ENCODE data around the gene CELSR3.

DNA sequence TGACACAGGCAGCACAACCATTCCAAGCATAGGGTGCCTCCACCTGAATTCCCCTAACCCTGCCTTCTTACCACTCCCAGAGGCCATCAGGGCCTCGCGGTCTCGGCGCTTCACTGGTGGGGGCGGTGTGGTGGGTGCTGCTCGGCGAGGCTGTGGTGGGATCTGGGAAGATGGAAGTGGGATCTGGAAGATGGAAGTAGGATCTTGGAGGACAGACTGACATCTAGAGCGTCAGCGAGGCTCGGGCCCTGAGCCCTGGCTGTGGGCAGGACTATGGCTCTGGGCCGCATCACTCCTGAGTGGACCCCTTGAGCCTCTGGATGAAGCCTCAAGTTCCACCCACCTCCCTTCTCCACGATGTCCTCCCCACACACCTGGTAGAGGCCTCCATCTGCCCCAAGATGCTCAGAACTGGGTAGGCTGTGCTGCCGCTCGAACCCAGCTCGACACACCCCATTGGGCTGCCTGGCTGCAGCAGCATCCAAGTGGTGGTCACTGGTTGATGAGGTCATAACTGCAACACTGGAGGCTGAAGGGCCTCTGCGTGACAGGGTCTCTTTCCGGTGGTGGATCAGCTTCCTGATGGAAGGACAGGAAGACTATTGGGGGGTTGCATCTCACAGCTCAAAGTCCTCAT is 19.4 kb upstream of the CELSR3 start:
- TF ChIP-seq, protein P1, sequence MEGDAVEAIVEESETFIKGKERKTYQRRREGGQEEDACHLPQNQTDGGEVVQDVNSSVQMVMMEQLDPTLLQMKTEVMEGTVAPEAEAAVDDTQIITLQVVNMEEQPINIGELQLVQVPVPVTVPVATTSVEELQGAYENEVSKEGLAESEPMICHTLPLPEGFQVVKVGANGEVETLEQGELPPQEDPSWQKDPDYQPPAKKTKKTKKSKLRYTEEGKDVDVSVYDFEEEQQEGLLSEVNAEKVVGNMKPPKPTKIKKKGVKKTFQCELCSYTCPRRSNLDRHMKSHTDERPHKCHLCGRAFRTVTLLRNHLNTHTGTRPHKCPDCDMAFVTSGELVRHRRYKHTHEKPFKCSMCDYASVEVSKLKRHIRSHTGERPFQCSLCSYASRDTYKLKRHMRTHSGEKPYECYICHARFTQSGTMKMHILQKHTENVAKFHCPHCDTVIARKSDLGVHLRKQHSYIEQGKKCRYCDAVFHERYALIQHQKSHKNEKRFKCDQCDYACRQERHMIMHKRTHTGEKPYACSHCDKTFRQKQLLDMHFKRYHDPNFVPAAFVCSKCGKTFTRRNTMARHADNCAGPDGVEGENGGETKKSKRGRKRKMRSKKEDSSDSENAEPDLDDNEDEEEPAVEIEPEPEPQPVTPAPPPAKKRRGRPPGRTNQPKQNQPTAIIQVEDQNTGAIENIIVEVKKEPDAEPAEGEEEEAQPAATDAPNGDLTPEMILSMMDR (IDR thresholded peaks at IDR 0.05; ENCODE audit: insufficient read depth, low read length), result no peak
- TF ChIP-seq GABPA (IDR thresholded peaks at IDR 0.05; ENCODE audit: low read depth), result no peak

Measured in HL-60 (cell line).